Progenitor cell of endocrine pancreas (in vitro differentiated cells): ENCODE measurements around the gene CSMD2. TPM values are rescaled to one million over a fixed set of nuclear protein-coding genes. Genes with fewer than 3 reads are reported as not detected.
A peak's percentile ranks its signal among the peaks of the same experiment; 100 is the strongest.

ENCODE experiments used
- DNase-seq: peaks from one replicate; pipeline ENCODE4 v3.0.0; 2021; ENCODE audit warnings: low spot score; ENCODE audit not compliant: unreplicated experiment
- H3K27ac Mint-ChIP-seq: 2 replicates; pipeline ENCODE4 v1.8.0; 2021; ENCODE audit warnings: mild to moderate bottlenecking, moderate library complexity, mixed read lengths
- H3K27me3 Mint-ChIP-seq: 2 replicates; pipeline ENCODE4 v1.8.0; 2021; ENCODE audit warnings: mixed read lengths
- H3K36me3 Mint-ChIP-seq: 2 replicates; pipeline ENCODE4 v1.8.0; 2022; ENCODE audit warnings: mixed read lengths; ENCODE audit not compliant: insufficient read depth
- H3K4me1 Mint-ChIP-seq: 2 replicates; pipeline ENCODE4 v1.8.0; 2021; ENCODE audit warnings: low read depth, mixed read lengths
- H3K4me3 Mint-ChIP-seq: 2 replicates; pipeline ENCODE4 v1.8.0; 2021; ENCODE audit warnings: low read depth, mild to moderate bottlenecking, moderate library complexity, mixed read lengths
- H3K9me3 Mint-ChIP-seq: 2 replicates; pipeline ENCODE4 v1.8.0; 2021; ENCODE audit warnings: low read depth, mixed read lengths
- total RNA-seq: library from RNA; stranded (reverse); gene quantifications from 2 replicates; pipeline ENCODE4 v1.2.1, GENCODE V29; 2021
- TF ChIP-seq, protein P1 (sequence below): fragments of 200-600 bp; sonication (generic); IDR thresholded peaks from one replicate; pipeline ENCODE4 v1.5.0; 2021; ENCODE audit warnings: antibody characterized with exemption, mild to moderate bottlenecking; ENCODE audit not compliant: unreplicated experiment

CSMD2 gene
- total RNA-seq, 1 donor from 2014 or later = 0.38 TPM

- H3K9me3 Mint-ChIP-seq = no peaks in the 10 kb centered on the region
- H3K4me1 Mint-ChIP-seq = no peaks in the 10 kb centered on the region
- TF ChIP-seq, protein P1, sequence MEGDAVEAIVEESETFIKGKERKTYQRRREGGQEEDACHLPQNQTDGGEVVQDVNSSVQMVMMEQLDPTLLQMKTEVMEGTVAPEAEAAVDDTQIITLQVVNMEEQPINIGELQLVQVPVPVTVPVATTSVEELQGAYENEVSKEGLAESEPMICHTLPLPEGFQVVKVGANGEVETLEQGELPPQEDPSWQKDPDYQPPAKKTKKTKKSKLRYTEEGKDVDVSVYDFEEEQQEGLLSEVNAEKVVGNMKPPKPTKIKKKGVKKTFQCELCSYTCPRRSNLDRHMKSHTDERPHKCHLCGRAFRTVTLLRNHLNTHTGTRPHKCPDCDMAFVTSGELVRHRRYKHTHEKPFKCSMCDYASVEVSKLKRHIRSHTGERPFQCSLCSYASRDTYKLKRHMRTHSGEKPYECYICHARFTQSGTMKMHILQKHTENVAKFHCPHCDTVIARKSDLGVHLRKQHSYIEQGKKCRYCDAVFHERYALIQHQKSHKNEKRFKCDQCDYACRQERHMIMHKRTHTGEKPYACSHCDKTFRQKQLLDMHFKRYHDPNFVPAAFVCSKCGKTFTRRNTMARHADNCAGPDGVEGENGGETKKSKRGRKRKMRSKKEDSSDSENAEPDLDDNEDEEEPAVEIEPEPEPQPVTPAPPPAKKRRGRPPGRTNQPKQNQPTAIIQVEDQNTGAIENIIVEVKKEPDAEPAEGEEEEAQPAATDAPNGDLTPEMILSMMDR = no peak
- no peaks in the 10 kb centered on the region for H3K36me3 Mint-ChIP-seq
- no peak overlapping the region for H3K27ac Mint-ChIP-seq
- peaks cover 48% of the 10 kb centered on the region for H3K27me3 Mint-ChIP-seq
- no peak overlapping the region for H3K4me3 Mint-ChIP-seq
- DNase-seq = no peak
Measured at GRCh38 chr1:33634143-33634542, 530.9 kb downstream of the CSMD2 start.

- Mint-ChIP-seq H3K4me1 (no peaks in the 10 kb centered on the region), H3K9me3 (no peaks in the 10 kb centered on the region), H3K4me3 (no peak overlapping the region), H3K27ac (no peak overlapping the region), H3K36me3 (no peaks in the 10 kb centered on the region), H3K27me3 (peaks cover 44% of the 10 kb centered on the region)
- TF ChIP-seq, protein P1 = peak; percentile 99
- peak; percentile 91 for DNase-seq
Measured at GRCh38 chr1:33633019-33633801, 531.8 kb downstream of the CSMD2 start.

GRCh38 chr1:33630686-33631085, 534.3 kb downstream of the CSMD2 start:
- TF ChIP-seq, protein P1 = no peak
- H3K27ac Mint-ChIP-seq = no peak overlapping the region
- no peaks in the 10 kb centered on the region for H3K36me3 Mint-ChIP-seq
- H3K9me3 Mint-ChIP-seq = no peaks in the 10 kb centered on the region
- peaks cover 40% of the 10 kb centered on the region for H3K27me3 Mint-ChIP-seq
- DNase-seq = no peak
- no peaks in the 10 kb centered on the region for H3K4me1 Mint-ChIP-seq
- no peak overlapping the region for H3K4me3 Mint-ChIP-seq

GRCh38 chr1:33626801-33627200, 538.2 kb downstream of the CSMD2 start:
- Mint-ChIP-seq H3K4me3 (no peak overlapping the region), H3K36me3 (no peaks in the 10 kb centered on the region), H3K9me3 (no peaks in the 10 kb centered on the region), H3K4me1 (no peaks in the 10 kb centered on the region), H3K27ac (no peak overlapping the region), H3K27me3 (peaks cover 26% of the 10 kb centered on the region)
- TF ChIP-seq, protein P1 = no peak
- no peak for DNase-seq

- Mint-ChIP-seq H3K27ac (no peak overlapping the region), H3K9me3 (no peaks in the 10 kb centered on the region), H3K27me3 (peaks cover 24% of the 10 kb centered on the region), H3K4me3 (no peak overlapping the region), H3K36me3 (no peaks in the 10 kb centered on the region), H3K4me1 (no peaks in the 10 kb centered on the region)
- DNase-seq = no peak
- TF ChIP-seq, protein P1 = peak; percentile 43
Measured at GRCh38 chr1:33624991-33625870, 539.8 kb downstream of the CSMD2 start.
